GM23338 (cell line): ENCODE results near the gene C13orf46.

Experiments
- EZH2phosphoT487 ChIP-seq: fragments of 200-600 bp; sonication (generic); IDR thresholded peaks from one replicate; pipeline ENCODE4 v1.8.1; 2018; ENCODE audit warnings: antibody characterized with exemption; ENCODE audit not compliant: unreplicated experiment
- POLR2AphosphoS5 ChIP-seq: IDR thresholded peaks from 2 replicates; pipeline ENCODE4 v1.6.1; 2016; ENCODE audit warnings: antibody characterized with exemption, low read depth
- TF ChIP-seq, protein P1 (sequence below), 2 experiments: fragments of 200-600 bp in 1 of 2; sonication (generic) in 1 of 2; conservative IDR thresholded peaks; 2 replicates each; pipeline versions ENCODE4 v1.5.1 to v1.6.1; 2016 to 2017; ENCODE audit warnings: antibody characterized with exemption in 2 of 2, low read depth in 2 of 2, mild to moderate bottlenecking in 2 of 2, moderate library complexity in 1 of 2
- TF ChIP-seq, protein P2 (sequence below): IDR thresholded peaks from one replicate; pipeline ENCODE4 v1.6.1; 2018; ENCODE audit warnings: antibody characterized with exemption; ENCODE audit not compliant: unreplicated experiment

GRCh38 chr13:113980489-113981064 lies 6.7 kb upstream of the C13orf46 start:
- TF ChIP-seq, protein P1, sequence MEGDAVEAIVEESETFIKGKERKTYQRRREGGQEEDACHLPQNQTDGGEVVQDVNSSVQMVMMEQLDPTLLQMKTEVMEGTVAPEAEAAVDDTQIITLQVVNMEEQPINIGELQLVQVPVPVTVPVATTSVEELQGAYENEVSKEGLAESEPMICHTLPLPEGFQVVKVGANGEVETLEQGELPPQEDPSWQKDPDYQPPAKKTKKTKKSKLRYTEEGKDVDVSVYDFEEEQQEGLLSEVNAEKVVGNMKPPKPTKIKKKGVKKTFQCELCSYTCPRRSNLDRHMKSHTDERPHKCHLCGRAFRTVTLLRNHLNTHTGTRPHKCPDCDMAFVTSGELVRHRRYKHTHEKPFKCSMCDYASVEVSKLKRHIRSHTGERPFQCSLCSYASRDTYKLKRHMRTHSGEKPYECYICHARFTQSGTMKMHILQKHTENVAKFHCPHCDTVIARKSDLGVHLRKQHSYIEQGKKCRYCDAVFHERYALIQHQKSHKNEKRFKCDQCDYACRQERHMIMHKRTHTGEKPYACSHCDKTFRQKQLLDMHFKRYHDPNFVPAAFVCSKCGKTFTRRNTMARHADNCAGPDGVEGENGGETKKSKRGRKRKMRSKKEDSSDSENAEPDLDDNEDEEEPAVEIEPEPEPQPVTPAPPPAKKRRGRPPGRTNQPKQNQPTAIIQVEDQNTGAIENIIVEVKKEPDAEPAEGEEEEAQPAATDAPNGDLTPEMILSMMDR (conservative IDR thresholded peaks at IDR 0.05; ENCODE audit: low read depth in 2 of 2): no peak
- TF ChIP-seq POLR2AphosphoS5 (no peak), EZH2phosphoT487 (no peak)
- TF ChIP-seq, protein P2, sequence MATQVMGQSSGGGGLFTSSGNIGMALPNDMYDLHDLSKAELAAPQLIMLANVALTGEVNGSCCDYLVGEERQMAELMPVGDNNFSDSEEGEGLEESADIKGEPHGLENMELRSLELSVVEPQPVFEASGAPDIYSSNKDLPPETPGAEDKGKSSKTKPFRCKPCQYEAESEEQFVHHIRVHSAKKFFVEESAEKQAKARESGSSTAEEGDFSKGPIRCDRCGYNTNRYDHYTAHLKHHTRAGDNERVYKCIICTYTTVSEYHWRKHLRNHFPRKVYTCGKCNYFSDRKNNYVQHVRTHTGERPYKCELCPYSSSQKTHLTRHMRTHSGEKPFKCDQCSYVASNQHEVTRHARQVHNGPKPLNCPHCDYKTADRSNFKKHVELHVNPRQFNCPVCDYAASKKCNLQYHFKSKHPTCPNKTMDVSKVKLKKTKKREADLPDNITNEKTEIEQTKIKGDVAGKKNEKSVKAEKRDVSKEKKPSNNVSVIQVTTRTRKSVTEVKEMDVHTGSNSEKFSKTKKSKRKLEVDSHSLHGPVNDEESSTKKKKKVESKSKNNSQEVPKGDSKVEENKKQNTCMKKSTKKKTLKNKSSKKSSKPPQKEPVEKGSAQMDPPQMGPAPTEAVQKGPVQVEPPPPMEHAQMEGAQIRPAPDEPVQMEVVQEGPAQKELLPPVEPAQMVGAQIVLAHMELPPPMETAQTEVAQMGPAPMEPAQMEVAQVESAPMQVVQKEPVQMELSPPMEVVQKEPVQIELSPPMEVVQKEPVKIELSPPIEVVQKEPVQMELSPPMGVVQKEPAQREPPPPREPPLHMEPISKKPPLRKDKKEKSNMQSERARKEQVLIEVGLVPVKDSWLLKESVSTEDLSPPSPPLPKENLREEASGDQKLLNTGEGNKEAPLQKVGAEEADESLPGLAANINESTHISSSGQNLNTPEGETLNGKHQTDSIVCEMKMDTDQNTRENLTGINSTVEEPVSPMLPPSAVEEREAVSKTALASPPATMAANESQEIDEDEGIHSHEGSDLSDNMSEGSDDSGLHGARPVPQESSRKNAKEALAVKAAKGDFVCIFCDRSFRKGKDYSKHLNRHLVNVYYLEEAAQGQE: no peak
